Ovary (tissue), 3 donors: ENCODE results near the gene CFAP251.

ENCODE experiments used
- POLR2A ChIP-seq: fragments of 450-650 bp; IDR thresholded peaks from one replicate; pipeline ENCODE4 v1.6.1; 2017; ENCODE audit warnings: antibody characterized with exemption, mild to moderate bottlenecking, moderate library complexity
- TF ChIP-seq, protein P1 (sequence below), 3 donors: fragments of 450-650 bp in 2 of 3; fragments of 200-600 bp in 1 of 3; IDR thresholded peaks; one replicate each; pipeline versions ENCODE4 v1.5.1 to v1.8.0; 2016 to 2022; ENCODE audit warnings: antibody characterized with exemption in 3 of 3, mild to moderate bottlenecking in 1 of 3
- donor health status: DM: no; HTN: no; CAD: no.

GRCh38 chr12:121982950-121983349 lies 64.6 kb downstream of the CFAP251 start:
- TF ChIP-seq POLR2A = no peak
- TF ChIP-seq, protein P1, sequence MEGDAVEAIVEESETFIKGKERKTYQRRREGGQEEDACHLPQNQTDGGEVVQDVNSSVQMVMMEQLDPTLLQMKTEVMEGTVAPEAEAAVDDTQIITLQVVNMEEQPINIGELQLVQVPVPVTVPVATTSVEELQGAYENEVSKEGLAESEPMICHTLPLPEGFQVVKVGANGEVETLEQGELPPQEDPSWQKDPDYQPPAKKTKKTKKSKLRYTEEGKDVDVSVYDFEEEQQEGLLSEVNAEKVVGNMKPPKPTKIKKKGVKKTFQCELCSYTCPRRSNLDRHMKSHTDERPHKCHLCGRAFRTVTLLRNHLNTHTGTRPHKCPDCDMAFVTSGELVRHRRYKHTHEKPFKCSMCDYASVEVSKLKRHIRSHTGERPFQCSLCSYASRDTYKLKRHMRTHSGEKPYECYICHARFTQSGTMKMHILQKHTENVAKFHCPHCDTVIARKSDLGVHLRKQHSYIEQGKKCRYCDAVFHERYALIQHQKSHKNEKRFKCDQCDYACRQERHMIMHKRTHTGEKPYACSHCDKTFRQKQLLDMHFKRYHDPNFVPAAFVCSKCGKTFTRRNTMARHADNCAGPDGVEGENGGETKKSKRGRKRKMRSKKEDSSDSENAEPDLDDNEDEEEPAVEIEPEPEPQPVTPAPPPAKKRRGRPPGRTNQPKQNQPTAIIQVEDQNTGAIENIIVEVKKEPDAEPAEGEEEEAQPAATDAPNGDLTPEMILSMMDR (IDR thresholded peaks at IDR 0.05) = no peak
